CD4-positive, CD25-positive, alpha-beta regulatory T cell (primary cell): ENCODE results near the gene DPP10. TPM values are rescaled to one million over a fixed set of nuclear protein-coding genes. Genes with fewer than 3 reads are reported as not detected.

ENCODE experiments used
- ATAC-seq, 2 donors: fragments of 150-1000 bp; cut with Tn5 transposase; one replicate each; pipeline ENCODE4 v1.10.0; 2021; ENCODE audit warnings: low read depth in 2 of 2, moderate number of reproducible peaks in 2 of 2, moderate library complexity in 1 of 2
- DNase-seq, 3 donors: peaks; one replicate each; pipeline versions ENCODE4 v3.0.0 to v3.0.0-alpha.2; 2012 to 2022; ENCODE audit warnings: mixed read lengths in 1 of 3
- H3K27ac ChIP-seq: one replicate; pipeline ENCODE4 v1.7.0; 2013; ENCODE audit warnings: mild to moderate bottlenecking, low read length; ENCODE audit not compliant: insufficient read depth, poor library complexity, severe bottlenecking
- H3K27me3 ChIP-seq: one replicate; pipeline ENCODE4 v1.7.0; 2013; ENCODE audit warnings: low read length; ENCODE audit not compliant: control insufficient read depth, insufficient read depth
- H3K36me3 ChIP-seq: one replicate; pipeline ENCODE4 v1.7.0; 2013; ENCODE audit warnings: mild to moderate bottlenecking, low read length, moderate library complexity; ENCODE audit not compliant: control insufficient read depth, insufficient read depth
- H3K4me1 ChIP-seq: 2 replicates; pipeline ENCODE4 v1.7.0; 2013; ENCODE audit warnings: mild to moderate bottlenecking, low read length; ENCODE audit not compliant: insufficient read depth, control insufficient read depth, poor library complexity, severe bottlenecking
- H3K4me3 ChIP-seq: one replicate; pipeline ENCODE4 v1.7.0; 2013; ENCODE audit warnings: low read depth, mild to moderate bottlenecking, low read length, moderate library complexity
- H3K9me3 ChIP-seq, 2 experiments: 1 replicate in 1 of 2; 2 replicates in 1 of 2; pipeline ENCODE4 v1.7.0; 2013; ENCODE audit warnings: low read length in 2 of 2, mild to moderate bottlenecking in 1 of 2, moderate library complexity in 1 of 2; ENCODE audit not compliant: control insufficient read depth in 2 of 2
- H3K27ac Mint-ChIP-seq, 3 donors: one replicate each; pipeline ENCODE4 v1.8.0; 2020 to 2022; ENCODE audit warnings: mild to moderate bottlenecking in 3 of 3, mixed read lengths in 3 of 3, moderate library complexity in 2 of 3
- H3K27me3 Mint-ChIP-seq: one replicate; pipeline ENCODE4 v1.8.0; 2022; ENCODE audit warnings: mild to moderate bottlenecking, mixed read lengths
- H3K36me3 Mint-ChIP-seq: one replicate; pipeline ENCODE4 v1.8.0; 2020; ENCODE audit warnings: mixed read lengths
- H3K4me1 Mint-ChIP-seq, 4 donors: one replicate each; pipeline ENCODE4 v1.8.0; 2020 to 2022; ENCODE audit warnings: mixed read lengths in 4 of 4, mild to moderate bottlenecking in 1 of 4
- H3K4me3 Mint-ChIP-seq, 4 donors: one replicate each; pipeline ENCODE4 v1.8.0; 2020 to 2022; ENCODE audit warnings: mild to moderate bottlenecking in 4 of 4, mixed read lengths in 4 of 4, moderate library complexity in 3 of 4
- H3K9me3 Mint-ChIP-seq, 7 donors: one replicate each; pipeline ENCODE4 v1.8.0; 2020 to 2022; ENCODE audit warnings: mixed read lengths in 7 of 7, mild to moderate bottlenecking in 3 of 7, moderate library complexity in 2 of 7
- polyA plus RNA-seq, 4 donors: library from polyadenylated mRNA; unstranded; fragments of 300-500 nt; fragmentation: Illumina TruSeq; gene quantifications; one replicate each; pipeline ENCODE4 v1.2.3, GENCODE V29; 2021
- total RNA-seq: library from RNA; stranded (reverse); gene quantifications from one replicate; pipeline ENCODE4 v1.2.3, GENCODE V29; 2022

Gene DPP10
- total and polyA plus RNA-seq, 5 donors from 2014 or later = not detected

GRCh38 chr2:114609801-114610200, 167.4 kb downstream of the DPP10 start:
- no peak for ATAC-seq
- Histone ChIP-seq H3K27ac (no peak overlapping the region), H3K4me3 (no peak overlapping the region), H3K36me3 (no peaks in the 10 kb centered on the region), H3K4me1 (no peaks in the 10 kb centered on the region), H3K9me3 (no peaks in the 10 kb centered on the region), H3K27me3 (no peaks in the 10 kb centered on the region)
- no peaks in the 10 kb centered on the region for H3K36me3 Mint-ChIP-seq
- DNase-seq = no peak
- no peak overlapping the region for H3K27ac Mint-ChIP-seq
- H3K27me3 Mint-ChIP-seq = peaks cover 5% of the 10 kb centered on the region
- H3K4me1 Mint-ChIP-seq = no peaks in the 10 kb centered on the region
- no peak overlapping the region for H3K4me3 Mint-ChIP-seq
- peaks cover 0 to 4% (median 2%) of the 10 kb centered on the region in 7 donors for H3K9me3 Mint-ChIP-seq

- Mint-ChIP-seq H3K36me3 (no peaks in the 10 kb centered on the region), H3K27ac (no peak overlapping the region), H3K4me3 (no peak overlapping the region), H3K4me1 (no peaks in the 10 kb centered on the region), H3K27me3 (peaks cover 5% of the 10 kb centered on the region), H3K9me3 (peaks cover 0 to 4% (median 0%) of the 10 kb centered on the region in 7 donors)
- H3K4me3 ChIP-seq = no peak overlapping the region
- no peaks in the 10 kb centered on the region for H3K9me3 ChIP-seq
- H3K27me3 ChIP-seq = no peaks in the 10 kb centered on the region
- H3K4me1 ChIP-seq = no peaks in the 10 kb centered on the region
- no peak overlapping the region for H3K27ac ChIP-seq
- DNase-seq = no peak
- no peaks in the 10 kb centered on the region for H3K36me3 ChIP-seq
- no peak for ATAC-seq
Measured at GRCh38 chr2:114610677-114611076, 168.2 kb downstream of the DPP10 start.

GRCh38 chr2:114614592-114614991, 172.2 kb downstream of the DPP10 start:
- H3K9me3 Mint-ChIP-seq = peaks cover 0 to 7% (median 0%) of the 10 kb centered on the region in 7 donors
- Histone ChIP-seq H3K27ac (no peak overlapping the region), H3K4me3 (no peak overlapping the region), H3K9me3 (no peaks in the 10 kb centered on the region), H3K36me3 (no peaks in the 10 kb centered on the region), H3K4me1 (no peaks in the 10 kb centered on the region), H3K27me3 (no peaks in the 10 kb centered on the region)
- no peak for ATAC-seq
- no peaks in the 10 kb centered on the region for H3K4me1 Mint-ChIP-seq
- DNase-seq = no peak
- H3K27ac Mint-ChIP-seq = no peak overlapping the region
- peaks cover 5% of the 10 kb centered on the region for H3K27me3 Mint-ChIP-seq
- no peak overlapping the region for H3K4me3 Mint-ChIP-seq
- H3K36me3 Mint-ChIP-seq = no peaks in the 10 kb centered on the region

- Histone ChIP-seq H3K4me1 (no peaks in the 10 kb centered on the region), H3K27me3 (no peaks in the 10 kb centered on the region), H3K27ac (no peak overlapping the region), H3K36me3 (no peaks in the 10 kb centered on the region), H3K4me3 (no peak overlapping the region), H3K9me3 (no peaks in the 10 kb centered on the region)
- H3K36me3 Mint-ChIP-seq = no peaks in the 10 kb centered on the region
- no peak overlapping the region for H3K4me3 Mint-ChIP-seq
- ATAC-seq (no peak), DNase-seq (no peak)
- no peak overlapping the region for H3K27ac Mint-ChIP-seq
- H3K9me3 Mint-ChIP-seq = peaks cover 0 to 2% (median 0%) of the 10 kb centered on the region in 7 donors
- H3K27me3 Mint-ChIP-seq = no peaks in the 10 kb centered on the region
- H3K4me1 Mint-ChIP-seq = no peaks in the 10 kb centered on the region
Measured at GRCh38 chr2:114628481-114628880, 186.0 kb downstream of the DPP10 start.

- H3K4me3 Mint-ChIP-seq = no peak overlapping the region
- Histone ChIP-seq H3K4me1 (no peaks in the 10 kb centered on the region), H3K27ac (no peak overlapping the region), H3K9me3 (no peaks in the 10 kb centered on the region), H3K4me3 (no peak overlapping the region), H3K36me3 (no peaks in the 10 kb centered on the region), H3K27me3 (no peaks in the 10 kb centered on the region)
- H3K27ac Mint-ChIP-seq = no peak overlapping the region
- H3K4me1 Mint-ChIP-seq = no peaks in the 10 kb centered on the region
- DNase-seq (no peak), ATAC-seq (no peak)
- no peaks in the 10 kb centered on the region for H3K27me3 Mint-ChIP-seq
- no peaks in the 10 kb centered on the region for H3K36me3 Mint-ChIP-seq
- H3K9me3 Mint-ChIP-seq = peaks cover 0 to 2% (median 0%) of the 10 kb centered on the region in 7 donors
Measured at GRCh38 chr2:114631146-114631545, 188.7 kb downstream of the DPP10 start.

GRCh38 chr2:114642166-114642770, 199.8 kb downstream of the DPP10 start:
- Mint-ChIP-seq H3K9me3 (peaks cover 0 to 4% (median 0%) of the 10 kb centered on the region in 7 donors), H3K27me3 (no peaks in the 10 kb centered on the region), H3K27ac (no peak overlapping the region), H3K4me3 (no peak overlapping the region), H3K36me3 (no peaks in the 10 kb centered on the region), H3K4me1 (no peaks in the 10 kb centered on the region)
- H3K27ac ChIP-seq = no peak overlapping the region
- DNase-seq (no peak), ATAC-seq (no peak)
- H3K9me3 ChIP-seq = no peaks in the 10 kb centered on the region
- H3K4me1 ChIP-seq = no peaks in the 10 kb centered on the region
- no peaks in the 10 kb centered on the region for H3K27me3 ChIP-seq
- H3K4me3 ChIP-seq = no peak overlapping the region
- no peaks in the 10 kb centered on the region for H3K36me3 ChIP-seq

- H3K27me3 Mint-ChIP-seq = no peaks in the 10 kb centered on the region
- H3K4me3 Mint-ChIP-seq = no peak overlapping the region
- ATAC-seq (no peak), DNase-seq (no peak)
- no peaks in the 10 kb centered on the region for H3K36me3 ChIP-seq
- H3K9me3 ChIP-seq = no peaks in the 10 kb centered on the region
- H3K9me3 Mint-ChIP-seq = peaks cover 0 to 4% (median 0%) of the 10 kb centered on the region in 7 donors
- no peaks in the 10 kb centered on the region for H3K4me1 Mint-ChIP-seq
- no peak overlapping the region for H3K27ac ChIP-seq
- H3K27ac Mint-ChIP-seq = no peak overlapping the region
- H3K4me3 ChIP-seq = no peak overlapping the region
- H3K36me3 Mint-ChIP-seq = no peaks in the 10 kb centered on the region
- no peaks in the 10 kb centered on the region for H3K4me1 ChIP-seq
- no peaks in the 10 kb centered on the region for H3K27me3 ChIP-seq
Measured at GRCh38 chr2:114642988-114643553, 200.6 kb downstream of the DPP10 start.

- Mint-ChIP-seq H3K4me1 (no peaks in the 10 kb centered on the region), H3K27me3 (no peaks in the 10 kb centered on the region), H3K9me3 (peaks cover 0 to 11% (median 2%) of the 10 kb centered on the region in 7 donors), H3K4me3 (no peak overlapping the region), H3K36me3 (no peaks in the 10 kb centered on the region), H3K27ac (no peak overlapping the region)
- DNase-seq = no peak
- no peaks in the 10 kb centered on the region for H3K9me3 ChIP-seq
- no peaks in the 10 kb centered on the region for H3K27me3 ChIP-seq
- H3K4me3 ChIP-seq = no peak overlapping the region
- no peaks in the 10 kb centered on the region for H3K36me3 ChIP-seq
- no peaks in the 10 kb centered on the region for H3K4me1 ChIP-seq
- no peak overlapping the region for H3K27ac ChIP-seq
- no peak for ATAC-seq
Measured at GRCh38 chr2:114651933-114652332, 209.5 kb downstream of the DPP10 start.
